RWPE1 (cell line): ENCODE results near the gene ADCY5.

ENCODE experiments used
- CTCF ChIA-PET: fragments of 350-600 bp; sonication (Branson Sonifier 250); formaldehyde crosslinking; extraction: SDS; loops from one replicate; lab custom pipeline; 2021; lab: Yijun Ruan, JAX
- POLR2A ChIA-PET: fragments of 400-600 bp; formaldehyde crosslinking; extraction: SDS; loops from one replicate; lab custom pipeline; 2020; ENCODE audit warnings: antibody characterized with exemption; ENCODE audit not compliant: low non-redundant PET; lab: Yijun Ruan, JAX
- DNase-seq: peaks from one replicate; pipeline ENCODE4 v3.0.0; 2012; ENCODE audit warnings: low spot score
- H3K27ac ChIP-seq: fragments of 450-650 bp; 2 replicates; pipeline ENCODE4 v1.5.1; 2017
- CTCF ChIP-seq: fragments of 450-650 bp; conservative IDR thresholded peaks from 2 replicates; pipeline ENCODE4 v1.5.1; 2017; ENCODE audit warnings: low read depth, mild to moderate bottlenecking

ADCY5 gene

GRCh38 chr3:123371859-123372685 lies 76.8 kb downstream of the ADCY5 start:
- TF ChIP-seq CTCF: no peak
- POLR2A ChIA-PET: no interaction called here
- no peak for DNase-seq
- H3K27ac ChIP-seq: no peak overlapping the region
- CTCF ChIA-PET: interaction anchor here (0.6 kb wide), 1 partner anchor 280 kb away, joined by 3 read pairs; no protein-coding TSS in a partner anchor

- CTCF ChIA-PET: interaction anchor here (0.6 to 0.9 kb wide), 3 partner anchors 59 to 281 kb away, joined by 3 to 4 read pairs (median 4); no protein-coding TSS in a partner anchor
Measured at GRCh38 chr3:123371426-123371825, 77.5 kb downstream of the ADCY5 start.

GRCh38 chr3:123370819-123371218 lies 78.1 kb downstream of the ADCY5 start:
- H3K27ac ChIP-seq: no peak overlapping the region
- CTCF ChIA-PET: interaction anchor here (0.6 to 0.9 kb wide), 2 partner anchors 60 to 281 kb away, joined by 4 read pairs; no protein-coding TSS in a partner anchor
- no peak for DNase-seq
- no peak for TF ChIP-seq CTCF
- POLR2A ChIA-PET: no interaction called here

More at GRCh38 chr3:123371426-123371825, 77.5 kb downstream of the ADCY5 start:
- DNase-seq: no peak
- H3K27ac ChIP-seq: no peak overlapping the region
- TF ChIP-seq CTCF: no peak
- POLR2A ChIA-PET: no interaction called here

- H3K27ac ChIP-seq: no peak overlapping the region
- ChIA-PET POLR2A (no interaction called here), CTCF (no interaction called here)
- DNase-seq: no peak
- TF ChIP-seq CTCF: no peak
Measured at GRCh38 chr3:123369085-123369484, 79.8 kb downstream of the ADCY5 start.

- CTCF ChIA-PET: interaction anchor here (0.6 kb wide), 2 partner anchors 10 to 852 kb away, joined by 3 read pairs; no protein-coding TSS in a partner anchor
- no peak for DNase-seq
- no peak overlapping the region for H3K27ac ChIP-seq
- POLR2A ChIA-PET: no interaction called here
- no peak for TF ChIP-seq CTCF
Measured at GRCh38 chr3:123367467-123368154, 81.3 kb downstream of the ADCY5 start.

- ChIA-PET CTCF (interaction anchor here (0.6 kb wide), 2 partner anchors 8 to 133 kb away, joined by 3 read pairs; no protein-coding TSS in a partner anchor), POLR2A (no interaction called here)
- H3K27ac ChIP-seq: no peak overlapping the region
- peak; percentile 31 for DNase-seq
- peak; percentile 18; the same call in 1 of the 2 replicates for TF ChIP-seq CTCF
Measured at GRCh38 chr3:123365450-123366143, 83.3 kb downstream of the ADCY5 start.
